Measurements from ENCODE around the gene APC2. TPM values are rescaled to one million over a fixed set of nuclear protein-coding genes. Genes with fewer than 3 reads are reported as not detected.

APC2 gene
- total RNA-seq, 1 experiment from 2014 or later: 0.68 TPM

DNA sequence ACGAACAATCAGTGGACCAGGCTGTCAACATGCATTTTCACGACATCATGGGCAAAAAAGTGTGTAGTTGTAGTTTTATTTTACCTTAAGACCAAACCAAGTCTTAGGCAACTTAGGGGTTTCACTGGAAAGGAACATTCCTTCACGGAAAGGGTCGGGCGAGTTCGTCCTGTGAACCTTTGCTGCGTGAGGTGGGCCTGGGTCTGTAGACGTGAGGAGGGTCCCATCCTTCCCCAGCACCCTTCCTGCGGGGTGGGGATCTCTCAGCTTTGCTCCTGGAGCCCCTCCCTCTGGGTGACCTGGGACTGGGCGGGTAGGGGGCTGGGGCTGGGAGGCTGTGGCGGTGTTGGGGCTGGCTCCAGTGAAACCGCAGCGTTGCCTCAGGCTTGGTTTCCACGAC lies 24.0 kb upstream of the APC2 start:
- Histone ChIP-seq H3K9me3 (ENCODE audit: control insufficient read depth, low read depth, low read length) (no peaks in the 10 kb centered on the region), H3K79me2 (ENCODE audit: insufficient read depth, low read length) (no peaks in the 10 kb centered on the region; the same call in 1 of the 2 replicates), H3K27me3 (ENCODE audit: insufficient read depth, low read length) (no peaks in the 10 kb centered on the region), H2BK20ac (ENCODE audit: low read depth, low read length, poor library complexity, severe bottlenecking) (no peak overlapping the region), H2AK5ac (ENCODE audit: insufficient read length, low read length) (no peak overlapping the region), H3K79me1 (ENCODE audit: insufficient read depth, low read depth, low read length, poor library complexity, severe bottlenecking) (peaks cover 3% of the 10 kb centered on the region), H2BK15ac (ENCODE audit: low read depth, low read length) (no peak overlapping the region), H2BK5ac (ENCODE audit: insufficient read length, low read length) (no peak overlapping the region), H3K23ac (ENCODE audit: insufficient read length, low read depth, low read length) (no peak overlapping the region), H4K5ac (ENCODE audit: insufficient read length, low read depth, low read length) (no peak overlapping the region), H4K8ac (replicated peaks; ENCODE audit: insufficient read length, low read depth, low read length) (no peak overlapping the region), H3T11ph (ENCODE audit: low read length) (no peak overlapping the region), H3K4ac (ENCODE audit: low read depth, low read length) (no peak overlapping the region), H3K27ac (ENCODE audit: insufficient read length, low read depth, low read length) (no peak overlapping the region), H4K91ac (ENCODE audit: insufficient read length, low read depth, low read length) (no peak overlapping the region), H2BK12ac (ENCODE audit: insufficient read length, low read depth, low read length) (no peak overlapping the region), H3K14ac (ENCODE audit: insufficient read depth, low read length) (no peak overlapping the region), H3K56ac (ENCODE audit: insufficient read length, low read depth, low read length) (no peak overlapping the region), H2AFZ (ENCODE audit: low read length) (no peak overlapping the region), H2BK120ac (ENCODE audit: low read depth, low read length, poor library complexity, severe bottlenecking) (no peak overlapping the region), H3K4me1 (ENCODE audit: insufficient read depth, low read length) (no peaks in the 10 kb centered on the region), H3K4me2 (ENCODE audit: insufficient read depth, insufficient read length, low read length) (no peak overlapping the region), H3K23me2 (ENCODE audit: insufficient read length, low read depth, low read length, poor library complexity, severe bottlenecking) (peaks cover 6% of the 10 kb centered on the region), H4K20me1 (ENCODE audit: control insufficient read depth, insufficient read depth, insufficient read length) (no peaks in the 10 kb centered on the region), H3K18ac (ENCODE audit: insufficient read length, low read depth, low read length) (no peak overlapping the region), H3K9ac (ENCODE audit: extremely low read depth, insufficient read length, low read length) (no peak overlapping the region)
- no peak for DNase-seq
- H3K27ac Mint-ChIP-seq: peak overlapping the region in 2 of 3 experiments; percentile 36 to 59; a peak in 1 of 7 replicates
- H3K9me3 Mint-ChIP-seq: no peaks in the 10 kb centered on the region
- H3K36me3 Mint-ChIP-seq (ENCODE audit: insufficient read depth in 1 of 3, low read depth in 3 of 3): peaks cover 18 to 80% (median 62%) of the 10 kb centered on the region in 3 experiments
- no peak overlapping the region for H3K4me3 Mint-ChIP-seq
- TF ChIP-seq, protein P1, sequence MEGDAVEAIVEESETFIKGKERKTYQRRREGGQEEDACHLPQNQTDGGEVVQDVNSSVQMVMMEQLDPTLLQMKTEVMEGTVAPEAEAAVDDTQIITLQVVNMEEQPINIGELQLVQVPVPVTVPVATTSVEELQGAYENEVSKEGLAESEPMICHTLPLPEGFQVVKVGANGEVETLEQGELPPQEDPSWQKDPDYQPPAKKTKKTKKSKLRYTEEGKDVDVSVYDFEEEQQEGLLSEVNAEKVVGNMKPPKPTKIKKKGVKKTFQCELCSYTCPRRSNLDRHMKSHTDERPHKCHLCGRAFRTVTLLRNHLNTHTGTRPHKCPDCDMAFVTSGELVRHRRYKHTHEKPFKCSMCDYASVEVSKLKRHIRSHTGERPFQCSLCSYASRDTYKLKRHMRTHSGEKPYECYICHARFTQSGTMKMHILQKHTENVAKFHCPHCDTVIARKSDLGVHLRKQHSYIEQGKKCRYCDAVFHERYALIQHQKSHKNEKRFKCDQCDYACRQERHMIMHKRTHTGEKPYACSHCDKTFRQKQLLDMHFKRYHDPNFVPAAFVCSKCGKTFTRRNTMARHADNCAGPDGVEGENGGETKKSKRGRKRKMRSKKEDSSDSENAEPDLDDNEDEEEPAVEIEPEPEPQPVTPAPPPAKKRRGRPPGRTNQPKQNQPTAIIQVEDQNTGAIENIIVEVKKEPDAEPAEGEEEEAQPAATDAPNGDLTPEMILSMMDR (conservative IDR thresholded peaks at IDR 0.05): no peak
- no peaks in the 10 kb centered on the region for H3K27me3 Mint-ChIP-seq (ENCODE audit: low read depth)
- no CpG with 5 or more reads among the region's 14 CpGs for WGBS (ENCODE audit: extremely low coverage, insufficient read length, low lambda C conversion rate)
- peaks cover 0 to 20% of the 10 kb centered on the region in 2 experiments; a peak in 2 of 4 replicates for H3K4me1 Mint-ChIP-seq
